D721Med (cell line): ENCODE measurements around the gene UTS2R.

Experiments used
- DNase-seq: peaks from one replicate; pipeline ENCODE4 v3.0.0; 2011; ENCODE audit warnings: low spot score; ENCODE audit not compliant: insufficient read length
- FAIRE-seq: peaks from 2 replicates; lab custom pipeline; 2011; peaks lifted over from hg19 to GRCh38; lab: Jason Lieb, UNC
- TF ChIP-seq, protein P1 (sequence below): IDR thresholded peaks from 2 replicates; pipeline ENCODE4 v1.5.1; 2012; ENCODE audit warnings: mild to moderate bottlenecking, control low read depth; ENCODE audit not compliant: insufficient read depth; ENCODE audit errors: missing control alignments

The UTS2R gene

GRCh38 chr17:82330322-82331239, 41.0 kb upstream of the UTS2R start:
- DNase-seq (no peak), FAIRE-seq (no peak)
- TF ChIP-seq, protein P1, sequence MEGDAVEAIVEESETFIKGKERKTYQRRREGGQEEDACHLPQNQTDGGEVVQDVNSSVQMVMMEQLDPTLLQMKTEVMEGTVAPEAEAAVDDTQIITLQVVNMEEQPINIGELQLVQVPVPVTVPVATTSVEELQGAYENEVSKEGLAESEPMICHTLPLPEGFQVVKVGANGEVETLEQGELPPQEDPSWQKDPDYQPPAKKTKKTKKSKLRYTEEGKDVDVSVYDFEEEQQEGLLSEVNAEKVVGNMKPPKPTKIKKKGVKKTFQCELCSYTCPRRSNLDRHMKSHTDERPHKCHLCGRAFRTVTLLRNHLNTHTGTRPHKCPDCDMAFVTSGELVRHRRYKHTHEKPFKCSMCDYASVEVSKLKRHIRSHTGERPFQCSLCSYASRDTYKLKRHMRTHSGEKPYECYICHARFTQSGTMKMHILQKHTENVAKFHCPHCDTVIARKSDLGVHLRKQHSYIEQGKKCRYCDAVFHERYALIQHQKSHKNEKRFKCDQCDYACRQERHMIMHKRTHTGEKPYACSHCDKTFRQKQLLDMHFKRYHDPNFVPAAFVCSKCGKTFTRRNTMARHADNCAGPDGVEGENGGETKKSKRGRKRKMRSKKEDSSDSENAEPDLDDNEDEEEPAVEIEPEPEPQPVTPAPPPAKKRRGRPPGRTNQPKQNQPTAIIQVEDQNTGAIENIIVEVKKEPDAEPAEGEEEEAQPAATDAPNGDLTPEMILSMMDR: no peak

DNA sequence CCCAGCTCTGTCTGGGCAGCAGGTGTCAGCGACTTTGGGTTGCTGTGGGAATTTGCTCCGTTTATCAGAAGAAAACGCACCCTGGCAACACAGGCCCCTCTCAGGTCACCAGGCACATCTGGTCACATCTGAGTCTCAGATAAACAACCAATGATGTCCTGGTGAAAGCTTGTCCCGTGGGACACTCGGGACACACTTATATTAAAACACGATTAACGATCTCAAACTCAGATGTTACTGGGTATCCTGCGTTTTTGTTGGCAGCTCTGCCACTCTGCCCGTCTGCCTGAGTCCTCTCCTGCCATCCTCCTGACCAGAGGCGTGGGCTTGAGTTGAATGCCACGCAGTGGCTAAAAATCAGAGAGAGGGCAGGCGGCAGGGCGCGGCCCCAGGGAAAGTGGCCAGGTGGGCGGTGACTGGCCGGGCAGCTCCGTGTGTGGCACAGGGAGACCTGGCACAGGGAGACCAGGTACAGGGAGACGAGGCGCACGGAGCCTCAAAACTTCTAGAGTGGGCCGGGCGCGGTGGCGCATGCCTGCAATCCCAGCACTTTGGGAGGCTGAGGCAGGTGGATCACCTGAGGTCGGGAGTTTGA, 40.1 kb upstream of the UTS2R start:
- DNase-seq: no peak
- TF ChIP-seq, protein P1: no peak
- no peak for FAIRE-seq

DNA sequence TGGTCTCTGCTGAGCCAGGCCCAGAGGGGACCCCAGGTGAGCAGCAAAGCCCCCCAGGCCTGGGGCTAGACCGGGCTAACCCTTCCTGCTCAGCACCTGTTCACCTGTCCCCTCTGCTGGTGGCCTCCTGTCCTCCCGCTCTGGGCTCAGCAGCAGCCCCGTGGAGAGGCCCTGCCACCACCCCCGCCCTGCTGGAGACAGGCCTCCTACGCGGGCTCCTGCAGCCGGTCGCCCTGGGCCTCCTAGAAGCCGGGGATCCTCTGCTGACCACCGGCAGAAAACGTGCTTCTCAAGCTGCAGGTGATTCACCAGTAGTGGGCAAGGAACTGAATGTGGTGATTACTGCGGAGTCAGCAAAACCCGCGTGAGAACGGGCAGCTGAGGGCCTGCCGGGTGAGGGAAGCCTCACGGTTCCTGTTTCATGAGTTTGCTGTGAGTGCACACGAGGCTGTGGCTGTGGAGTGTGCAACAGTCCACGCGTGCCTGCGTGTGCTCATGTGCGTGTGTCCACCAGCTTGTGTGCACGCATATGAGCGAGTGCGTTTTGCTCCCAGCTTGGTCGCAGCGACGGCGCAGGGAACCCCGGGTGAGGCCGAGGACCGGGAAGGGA, 38.8 kb upstream of the UTS2R start:
- DNase-seq (no peak), FAIRE-seq (no peak)
- TF ChIP-seq, protein P1: no peak

- TF ChIP-seq, protein P1: no peak
- no peak for DNase-seq
- no peak for FAIRE-seq
These were observed 38.0 kb upstream of the UTS2R start, which contains the start of gene SECTM1 for GRCh38 chr17:82333279-82334171. Gene SECTM1, minus strand, starts transcription at chr17:82333766. Its CDS starts 6,526 bp downstream, at chr17:82327240.

GRCh38 chr17:82334204-82334621, 37.4 kb upstream of the UTS2R start:
- TF ChIP-seq, protein P1: no peak
- DNase-seq (no peak), FAIRE-seq (no peak)

DNA sequence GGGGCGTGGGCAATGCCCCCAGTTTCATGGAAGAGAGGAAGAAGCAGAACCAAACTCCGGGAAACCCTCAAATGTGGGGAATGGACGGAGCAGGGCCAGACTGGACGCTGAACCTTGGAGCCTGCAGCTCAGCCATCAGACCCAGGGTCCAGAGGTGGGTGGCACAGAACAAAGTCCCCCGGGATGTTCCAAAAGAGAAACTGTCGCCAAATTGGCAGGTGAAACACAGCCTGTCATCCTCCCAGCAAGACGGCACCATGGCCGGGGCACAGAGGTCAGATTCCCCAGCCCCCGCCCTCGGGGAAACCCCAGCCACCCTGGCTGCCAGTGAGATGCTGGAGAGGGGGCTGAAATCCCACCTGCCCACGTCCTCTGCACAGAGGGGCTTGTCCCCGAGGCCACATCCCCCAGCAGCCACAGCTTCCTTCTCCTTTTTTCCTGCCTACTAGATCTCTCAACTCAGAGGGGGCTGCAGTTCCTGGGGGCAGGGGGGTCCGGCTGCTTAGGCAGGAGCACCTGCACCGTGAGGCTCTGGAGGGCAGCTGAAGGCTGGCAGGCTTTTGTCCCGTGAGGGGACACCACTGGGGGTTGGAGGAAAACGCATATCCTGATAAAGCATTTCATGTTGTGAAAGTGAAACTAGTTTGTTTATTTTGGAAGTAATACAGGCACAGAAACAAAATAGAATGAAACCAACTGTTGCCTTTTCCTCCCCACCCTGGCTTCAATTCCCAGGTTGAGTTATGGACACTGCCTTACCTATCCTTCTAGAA, 36.8 kb upstream of the UTS2R start:
- no peak for DNase-seq
- TF ChIP-seq, protein P1: no peak
- no peak for FAIRE-seq
